Camera-type eye (tissue), 1 donor: ENCODE data around the gene PPA1. TPM values are rescaled to one million over a fixed set of nuclear protein-coding genes. Genes with fewer than 3 reads are reported as not detected.

Experiments
- total RNA-seq: library from RNA; depleted of rRNA; stranded (reverse); fragments of >200 nt; gene quantifications from one replicate; pipeline ENCODE4 v1.2.3, GENCODE V29; 2014

The PPA1 gene
- total RNA-seq = 123 TPM

DNA sequence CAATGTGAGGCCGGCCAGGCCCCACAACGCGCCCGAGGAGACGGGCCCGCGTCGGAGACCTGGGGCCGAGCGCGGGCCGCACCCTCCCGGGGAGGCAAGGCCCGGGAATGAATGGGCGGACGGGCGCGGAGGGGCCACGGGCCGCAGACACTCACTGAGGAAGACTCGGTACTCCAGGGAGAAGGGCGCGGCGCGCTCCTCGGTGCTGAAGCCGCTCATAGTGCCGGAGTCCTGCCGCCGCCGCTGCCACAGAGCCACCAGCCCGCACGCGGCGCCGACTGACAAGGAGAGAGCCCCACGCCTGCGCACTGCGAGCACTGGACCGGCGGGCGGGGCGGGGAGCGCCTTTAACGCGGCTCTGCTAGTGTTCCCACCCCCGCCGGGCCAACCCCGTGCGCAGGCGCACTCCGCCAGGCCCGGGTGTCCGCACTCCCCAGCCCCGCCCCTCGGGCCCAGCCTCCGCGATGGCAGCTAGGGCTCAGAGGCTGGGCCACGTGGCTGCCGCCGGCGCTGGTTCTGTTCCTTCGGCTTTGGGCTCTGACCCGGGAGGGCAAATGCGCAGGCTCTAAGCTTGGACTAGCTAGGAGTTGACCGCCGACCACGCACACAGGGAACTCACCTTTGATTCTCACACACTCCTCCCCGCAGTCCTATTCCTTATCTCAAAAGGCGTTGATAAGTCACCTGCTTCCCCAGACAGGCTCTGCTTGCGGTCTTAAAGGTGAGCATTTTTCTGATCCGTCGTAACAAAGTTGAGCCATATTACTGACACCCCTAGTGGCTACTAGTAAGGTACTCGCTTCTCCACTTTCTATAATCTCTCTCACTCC is at the start of gene PPA1:
TSS of gene PPA1 (minus strand) at position 321 of the 830 bp plus-strand sequence. CDS start at position 219, 102 bp downstream.

Other genes starting within 250 kb of the PPA1 start
- gene MACROH2A2, start 180.6 kb downstream of the PPA1 start, total RNA-seq = 49.1 TPM
- 3.6 TPM for gene AIFM2, start 100.6 kb downstream of the PPA1 start, total RNA-seq
- 15.7 TPM for gene TYSND1, start 86.7 kb downstream of the PPA1 start, total RNA-seq
- 135 TPM for gene SAR1A, start 62.9 kb downstream of the PPA1 start, total RNA-seq
- gene NPFFR1, start 50.6 kb upstream of the PPA1 start, total RNA-seq = 9.1 TPM
- gene LRRC20, start 149.2 kb upstream of the PPA1 start, total RNA-seq = 28.1 TPM
- gene EIF4EBP2, start 170.7 kb upstream of the PPA1 start, total RNA-seq = 73.8 TPM
- gene NODAL, start 208.3 kb upstream of the PPA1 start, total RNA-seq = 1.3 TPM
- 11.7 TPM for gene PALD1, start 245.3 kb upstream of the PPA1 start, total RNA-seq